NB4 (cell line): ENCODE measurements around the gene ZNF419.

Experiments used
- CTCF ChIP-seq: IDR thresholded peaks from one replicate; pipeline ENCODE4 v1.5.1; 2012; ENCODE audit warnings: low read depth, low read length
- MAX ChIP-seq: IDR thresholded peaks from 2 replicates; pipeline ENCODE4 v1.6.1; 2011; ENCODE audit warnings: low read depth, low read length
- MYC ChIP-seq: IDR thresholded peaks from 2 replicates; pipeline ENCODE4 v1.6.1; 2011; ENCODE audit warnings: low read depth, low read length
- POLR2A ChIP-seq: IDR thresholded peaks from 2 replicates; pipeline ENCODE4 v1.6.1; 2011; ENCODE audit warnings: mild to moderate bottlenecking; ENCODE audit not compliant: insufficient read length; ENCODE audit errors: extremely low read depth

- no peak for TF ChIP-seq POLR2A
- no peak for TF ChIP-seq CTCF
- no peak for TF ChIP-seq MYC
- no peak for TF ChIP-seq MAX
These were observed 18.6 kb downstream of the ZNF419 start for GRCh38 chr19:57506163-57506562.
